GM19397 (cell line): ENCODE data around the gene RFX4.

Experiments used
- ATAC-seq: cut with Tn5 transposase; IDR thresholded peaks from one replicate; pipeline ENCODE4 v1.9.1; 2021; ENCODE audit warnings: mild to moderate bottlenecking, moderate library complexity; ENCODE audit not compliant: unreplicated experiment

RFX4 gene

DNA sequence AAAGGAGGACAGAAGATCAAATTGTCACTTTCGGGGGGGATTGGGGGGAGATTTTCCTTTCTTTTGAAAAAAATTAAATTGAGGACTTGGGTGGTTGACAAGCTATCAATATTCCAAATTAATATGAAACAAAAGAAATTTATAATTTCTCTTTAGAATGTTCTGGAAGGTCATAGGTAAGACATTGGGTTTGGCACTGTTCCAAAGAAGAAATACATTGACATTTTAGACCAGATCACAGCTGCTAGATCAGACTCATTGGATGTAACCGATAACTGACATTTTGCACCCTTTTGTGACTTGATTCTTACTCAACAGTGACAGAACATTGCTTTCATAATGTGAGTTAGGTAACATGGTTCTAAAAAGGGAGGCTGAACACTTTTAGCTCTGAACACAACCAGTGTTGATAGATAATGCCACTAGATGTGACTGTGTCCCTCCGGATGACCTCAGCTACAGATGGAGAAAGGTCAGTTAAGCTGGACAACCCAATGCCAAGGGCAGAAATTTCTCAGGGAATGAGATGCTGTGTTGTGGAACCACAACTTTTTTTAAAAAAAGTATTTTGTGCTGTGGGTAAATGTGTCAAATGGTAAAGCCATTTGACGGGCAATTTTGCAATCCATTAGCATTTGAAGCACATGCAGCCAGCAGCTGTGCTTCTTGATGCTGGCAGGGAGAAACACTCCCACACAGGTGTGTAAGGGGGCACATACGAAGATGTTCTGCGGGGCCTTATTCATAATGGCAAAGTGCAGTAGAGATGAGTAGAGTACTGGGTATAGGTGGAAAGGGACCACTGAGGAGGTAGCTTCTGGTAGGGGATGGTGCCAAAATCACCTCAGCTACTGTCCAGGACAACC, 62.9 kb downstream of the RFX4 start:
- ATAC-seq = no peak

DNA sequence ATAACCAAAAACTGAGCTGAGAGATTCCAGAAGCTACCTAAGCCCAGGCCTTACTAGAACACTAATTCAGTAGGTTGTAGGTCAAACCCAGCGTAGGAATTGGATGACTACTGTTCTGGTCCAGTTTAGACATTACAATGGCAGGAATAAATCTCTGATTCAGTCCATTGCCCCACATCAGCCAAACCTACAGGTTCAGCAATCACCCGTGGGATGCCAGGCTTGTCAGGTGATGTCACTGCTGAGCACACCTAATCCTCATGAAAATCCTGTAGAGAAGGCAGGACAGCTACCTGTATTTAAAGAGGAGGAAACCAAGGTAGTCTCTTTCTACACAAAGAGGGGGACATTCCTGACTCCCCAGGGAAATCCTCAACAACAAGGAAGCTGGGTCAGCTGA, 63.7 kb downstream of the RFX4 start:
- ATAC-seq = no peak

GRCh38 chr12:106647793-106648514, 65.2 kb downstream of the RFX4 start:
- no peak for ATAC-seq

GRCh38 chr12:106648736-106649135, 65.9 kb downstream of the RFX4 start:
- ATAC-seq = no peak

DNA sequence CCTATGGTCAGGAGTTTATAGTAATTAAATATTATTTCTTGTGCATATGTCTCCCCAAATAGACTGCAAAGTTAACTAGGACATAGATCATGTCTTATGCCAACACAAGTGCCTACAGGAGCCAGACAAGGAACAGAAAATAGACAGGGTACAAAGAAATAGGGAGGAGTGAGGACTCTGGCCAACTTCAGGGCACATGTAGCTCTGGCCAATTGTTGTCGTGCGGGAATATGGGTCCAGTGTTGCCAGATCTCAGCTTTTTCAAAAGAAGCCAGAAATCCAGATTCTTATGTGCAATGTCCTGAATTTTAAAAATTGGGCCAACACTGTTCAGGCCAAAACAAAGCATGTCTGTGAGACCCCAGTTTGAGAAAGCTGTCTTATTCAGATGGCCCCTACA, 68.7 kb downstream of the RFX4 start:
- no peak for ATAC-seq

DNA sequence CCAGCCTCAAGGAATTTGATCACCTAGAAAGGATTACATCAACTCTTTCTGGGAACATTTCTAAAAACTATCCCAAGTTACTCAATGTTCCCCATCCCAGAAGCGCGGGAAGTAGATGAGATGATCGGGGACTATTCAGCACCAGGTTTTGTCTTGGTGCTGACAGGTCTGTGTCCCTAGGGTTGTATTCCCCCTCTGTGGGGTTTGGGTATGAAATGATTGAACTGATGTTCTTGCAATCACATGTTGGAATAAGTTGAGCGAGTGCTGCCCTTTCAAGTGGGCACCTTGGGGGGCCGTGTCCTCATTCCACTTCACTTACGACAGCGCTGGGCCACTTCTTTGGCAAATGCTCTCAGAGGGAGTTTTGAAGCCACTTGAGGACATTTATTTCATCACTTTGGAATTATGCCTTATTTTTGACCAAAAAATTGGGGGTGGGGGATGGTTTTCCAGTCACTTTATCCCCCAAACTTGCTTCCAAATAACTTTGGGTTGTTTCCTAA, 69.8 kb downstream of the RFX4 start:
- ATAC-seq = no peak

DNA sequence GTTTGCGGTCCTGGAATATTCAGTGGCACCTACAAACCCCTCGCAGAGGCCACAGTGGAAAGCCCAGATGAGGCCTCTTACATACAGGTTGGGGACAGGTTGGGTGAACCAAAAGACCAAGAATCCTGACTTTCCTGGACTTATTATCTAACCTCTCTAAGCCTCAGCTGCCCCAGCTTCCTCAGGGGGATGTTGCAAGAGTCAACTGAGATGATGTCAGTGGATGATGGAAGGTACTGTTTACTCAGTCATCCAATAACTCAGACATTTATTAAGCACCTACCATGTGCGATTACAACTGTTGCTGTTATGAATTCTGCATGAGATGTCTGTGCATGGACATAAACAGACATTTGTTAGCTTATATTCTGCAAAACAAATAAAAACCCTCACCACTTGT, 72.8 kb downstream of the RFX4 start:
- no peak for ATAC-seq

DNA sequence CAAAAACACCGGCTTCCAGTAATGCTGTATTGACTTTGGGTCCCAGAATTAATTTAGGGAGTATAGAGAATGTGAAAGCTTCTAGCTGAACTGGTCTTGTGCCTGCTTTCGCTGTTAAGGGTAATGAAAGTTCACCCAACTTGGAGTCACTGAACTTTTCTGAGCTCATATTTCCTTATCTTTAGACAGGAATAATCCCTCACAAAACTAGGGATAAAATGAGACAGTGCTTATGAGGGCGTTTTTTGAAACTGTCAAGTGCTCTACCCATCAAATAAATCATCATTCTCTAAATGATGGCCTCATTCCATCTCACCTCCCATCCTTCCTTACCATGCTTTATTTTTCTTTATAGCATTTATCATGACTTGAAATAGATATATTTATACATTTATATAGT, 74.7 kb downstream of the RFX4 start:
- ATAC-seq = no peak

GRCh38 chr12:106663385-106663784, 80.6 kb downstream of the RFX4 start:
- no peak for ATAC-seq

GRCh38 chr12:106669216-106669615, 86.4 kb downstream of the RFX4 start:
- no peak for ATAC-seq

- ATAC-seq = no peak
These were observed 87.3 kb downstream of the RFX4 start for GRCh38 chr12:106670131-106670530.

GRCh38 chr12:106671840-106672239, 89.0 kb downstream of the RFX4 start:
- no peak for ATAC-seq

- ATAC-seq = no peak
These were observed 89.7 kb downstream of the RFX4 start for GRCh38 chr12:106672314-106673025.

DNA sequence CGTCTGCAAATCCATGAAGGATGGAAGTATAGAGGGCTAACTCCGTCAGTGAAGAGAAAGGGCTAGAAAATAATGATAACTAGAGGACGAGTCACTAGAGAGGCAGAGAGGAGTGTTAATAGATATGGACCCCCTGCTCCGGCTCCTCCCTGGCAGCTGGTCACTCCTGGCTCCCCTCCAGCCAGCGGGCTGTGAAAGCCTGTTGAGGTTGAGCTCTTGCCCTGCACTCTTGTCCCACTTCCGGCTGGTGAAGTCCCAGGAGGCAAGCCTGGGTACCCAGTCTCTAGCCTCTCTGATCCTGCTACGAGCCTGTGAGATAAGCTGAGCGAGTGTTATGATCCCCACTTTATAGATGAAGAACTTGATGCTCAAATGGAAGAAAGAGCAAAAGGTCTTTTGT, 90.3 kb downstream of the RFX4 start:
- no peak for ATAC-seq

- no peak for ATAC-seq
These were observed 93.0 kb downstream of the RFX4 start for GRCh38 chr12:106675651-106676435.

DNA sequence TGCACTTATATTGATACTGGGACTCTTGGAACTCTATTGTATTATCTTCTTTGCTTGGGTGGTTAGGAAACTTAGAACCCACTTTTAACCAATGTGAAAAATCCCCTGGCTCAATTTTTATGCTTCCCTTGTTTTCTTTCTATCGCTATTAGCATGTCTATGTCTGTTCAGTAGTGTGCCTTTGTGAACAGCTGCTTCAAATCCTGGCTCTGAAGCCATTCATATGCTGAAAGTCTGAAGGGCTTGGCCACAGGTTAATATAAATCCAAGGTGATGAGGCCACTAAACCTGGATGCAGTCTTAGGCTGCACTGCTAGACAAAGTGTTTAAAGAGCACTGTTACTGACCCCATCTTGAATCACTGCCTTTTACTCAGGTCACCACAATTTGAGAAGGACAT, 96.8 kb downstream of the RFX4 start:
- ATAC-seq = no peak

DNA sequence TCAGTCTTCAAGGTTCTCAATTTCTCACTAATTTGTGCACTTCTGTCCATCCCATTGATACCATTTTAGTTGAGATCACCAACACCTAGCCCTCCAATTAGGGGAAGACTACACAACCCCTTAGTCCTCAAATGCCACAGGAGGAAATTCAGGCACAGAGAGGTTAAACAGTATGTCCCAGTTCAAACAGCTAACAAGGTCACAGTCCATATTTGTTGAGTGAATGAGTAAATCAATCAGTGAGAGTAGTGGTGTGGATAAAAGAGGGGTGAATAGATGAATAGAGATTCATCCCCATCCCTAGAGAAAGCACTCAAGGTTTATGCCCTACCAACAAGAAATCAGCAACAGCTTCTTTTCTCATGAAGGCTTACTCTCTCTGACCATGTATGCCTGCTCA, 97.5 kb downstream of the RFX4 start:
- no peak for ATAC-seq

- no peak for ATAC-seq
These were observed 98.4 kb downstream of the RFX4 start for GRCh38 chr12:106681210-106681609.

DNA sequence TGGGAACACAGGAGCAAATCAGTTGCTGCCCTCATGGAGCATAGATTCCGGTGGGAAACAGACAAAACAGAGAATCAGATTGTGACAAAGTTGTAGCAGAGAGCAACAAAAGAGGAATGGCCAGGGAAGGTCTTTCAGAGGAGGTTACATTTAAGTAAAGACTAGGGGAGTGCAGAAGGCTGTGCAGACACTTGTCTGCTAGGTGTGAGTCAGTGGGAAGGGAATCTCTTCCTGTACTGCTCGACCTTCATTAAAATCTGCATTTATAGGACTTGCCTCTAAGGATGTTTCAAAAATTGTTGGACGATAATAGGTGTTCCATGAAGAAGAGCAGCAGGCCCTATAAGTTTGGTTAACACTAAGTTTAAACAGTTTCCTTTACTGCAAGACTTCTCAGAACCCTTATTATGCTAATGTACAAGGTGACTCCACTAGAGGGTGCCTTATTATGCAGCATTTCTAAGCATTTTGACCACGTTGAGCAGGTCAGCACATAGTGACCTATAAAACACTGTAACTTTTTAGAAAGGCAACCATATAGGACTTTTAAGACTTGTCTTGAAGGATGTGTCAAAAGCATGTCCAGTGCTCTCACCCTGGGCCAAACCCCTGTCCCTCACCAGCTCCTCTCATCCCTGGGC, 99.9 kb downstream of the RFX4 start:
- ATAC-seq = no peak

- no peak for ATAC-seq
These were observed 101.7 kb downstream of the RFX4 start for GRCh38 chr12:106684497-106684896.
